HepG2 (cell line): ENCODE measurements around the gene ZNF217. TPM values are rescaled to one million over a fixed set of nuclear protein-coding genes. Genes with fewer than 3 reads are reported as not detected.

ENCODE experiments used
- AGO1 ChIP-seq: fragments of 200-400 bp; formaldehyde crosslinking; IDR thresholded peaks from 2 replicates; pipeline ENCODE4 v1.6.1; 2017; ENCODE audit warnings: mild to moderate bottlenecking, low read depth, low read length, moderate library complexity; ENCODE audit not compliant: poor library complexity, severe bottlenecking
- CEBPG ChIP-seq: IDR thresholded peaks from 2 replicates; pipeline ENCODE4 v1.6.1; 2016
- HNF1B ChIP-seq: sonication (generic); formaldehyde crosslinking; IDR thresholded peaks from 2 replicates; pipeline ENCODE4 v1.5.1; 2020; ENCODE audit warnings: mild to moderate bottlenecking, moderate library complexity, missing genetic modification reagents
- HOXA3 ChIP-seq: sonication (generic); formaldehyde crosslinking; IDR thresholded peaks from 2 replicates; pipeline ENCODE4 v1.5.0; 2020; ENCODE audit warnings: missing genetic modification reagents
- IKZF4 ChIP-seq: sonication (generic); formaldehyde crosslinking; IDR thresholded peaks from 2 replicates; pipeline ENCODE4 v1.5.1; 2020; ENCODE audit warnings: borderline replicate concordance, mild to moderate bottlenecking, low read depth, missing genetic modification reagents; ENCODE audit errors: not compliant biosample characterization
- MIXL1 ChIP-seq: IDR thresholded peaks from 2 replicates; pipeline ENCODE4 v1.6.1; 2016
- MXD1 ChIP-seq: sonication (generic); formaldehyde crosslinking; IDR thresholded peaks from 2 replicates; pipeline ENCODE4 v1.4.0; 2020; ENCODE audit warnings: mild to moderate bottlenecking, missing genetic modification reagents
- NPAS2 ChIP-seq: sonication (generic); formaldehyde crosslinking; IDR thresholded peaks from 2 replicates; pipeline ENCODE4 v1.8.0; 2022; ENCODE audit warnings: mild to moderate bottlenecking, missing genetic modification reagents, borderline replicate concordance
- PAWR ChIP-seq: sonication (generic); formaldehyde crosslinking; IDR thresholded peaks from 2 replicates; pipeline ENCODE4 v1.4.0; 2020; ENCODE audit warnings: missing genetic modification reagents, mild to moderate bottlenecking, borderline replicate concordance
- SIX1 ChIP-seq: sonication (generic); formaldehyde crosslinking; IDR thresholded peaks from 2 replicates; pipeline ENCODE4 v1.4.0; 2020; ENCODE audit warnings: missing genetic modification reagents, borderline replicate concordance
- ZFP62 ChIP-seq: sonication (generic); formaldehyde crosslinking; IDR thresholded peaks from 2 replicates; pipeline ENCODE4 v1.4.0; 2020; ENCODE audit warnings: missing genetic modification reagents
- ZNF10 ChIP-seq: sonication (generic); formaldehyde crosslinking; IDR thresholded peaks from 2 replicates; pipeline ENCODE4 v1.4.0; 2020; ENCODE audit warnings: mild to moderate bottlenecking, low read depth, missing genetic modification reagents, borderline replicate concordance
- ZNF614 ChIP-seq: IDR thresholded peaks from 2 replicates; pipeline ENCODE4 v1.6.1; 2018; ENCODE audit warnings: missing biosample characterization, missing genetic modification reagents, inconsistent platforms, borderline replicate concordance
- ZNF616 ChIP-seq: sonication (generic); formaldehyde crosslinking; IDR thresholded peaks from 2 replicates; pipeline ENCODE4 v1.5.0; 2020; ENCODE audit warnings: low read depth, mild to moderate bottlenecking, missing genetic modification reagents
- ZSCAN21 ChIP-seq: sonication (generic); formaldehyde crosslinking; IDR thresholded peaks from 2 replicates; pipeline ENCODE4 v1.8.0; 2022; ENCODE audit warnings: mild to moderate bottlenecking, missing genetic modification reagents, moderate library complexity, borderline replicate concordance
- ZUFSP ChIP-seq: sonication (generic); formaldehyde crosslinking; IDR thresholded peaks from 2 replicates; pipeline ENCODE4 v1.9.0; 2021; ENCODE audit warnings: missing genetic modification reagents, mild to moderate bottlenecking, borderline replicate concordance
- polyA plus RNA-seq, 8 experiments: library from polyadenylated mRNA; depleted of rRNA in 3 of 8; stranded (reverse) in 7 of 8; unstranded in 1 of 8; fragments of >200 nt; fragmentation: Illumina TruSeq in 4 of 8; extraction: Trizol in 4 of 8; gene quantifications; 2 replicates each; pipeline versions ENCODE4 v1.2.1 to v1.2.3, GENCODE V29; 2011 to 2016; ENCODE audit warnings: low read depth in 4 of 8, missing spikeins in 1 of 8, mixed read lengths in 1 of 8; ENCODE audit not compliant: insufficient read depth in 1 of 8
- total RNA-seq, 5 experiments: library from RNA; depleted of rRNA; stranded (reverse); fragments of >200 nt; fragmentation: Illumina TruSeq; extraction: Trizol; gene quantifications; 2 replicates each; pipeline ENCODE4 v1.2.3, GENCODE V29; 2016; ENCODE audit warnings: low read depth in 1 of 5
- TF ChIP-seq, protein P1 (sequence below), 2 experiments: fragments of 450-650 bp in 1 of 2; sonication (generic) in 1 of 2; formaldehyde crosslinking; IDR thresholded peaks; 2 replicates each; pipeline versions ENCODE4 v1.5.0 to v1.8.0; 2020 to 2022; ENCODE audit warnings: mild to moderate bottlenecking in 1 of 2, missing genetic modification reagents in 1 of 2
- TF ChIP-seq, protein P2 (sequence below): sonication (generic); formaldehyde crosslinking; conservative IDR thresholded peaks from 2 replicates; pipeline ENCODE4 v1.4.0; 2020; ENCODE audit warnings: missing genetic modification reagents

ZNF217 gene
- total and polyA plus RNA-seq, 2 of the 13 experiments (the other 11 are each of a cell fraction or from before 2014, with no cell fraction given), result 22.3 to 29.8 TPM

DNA sequence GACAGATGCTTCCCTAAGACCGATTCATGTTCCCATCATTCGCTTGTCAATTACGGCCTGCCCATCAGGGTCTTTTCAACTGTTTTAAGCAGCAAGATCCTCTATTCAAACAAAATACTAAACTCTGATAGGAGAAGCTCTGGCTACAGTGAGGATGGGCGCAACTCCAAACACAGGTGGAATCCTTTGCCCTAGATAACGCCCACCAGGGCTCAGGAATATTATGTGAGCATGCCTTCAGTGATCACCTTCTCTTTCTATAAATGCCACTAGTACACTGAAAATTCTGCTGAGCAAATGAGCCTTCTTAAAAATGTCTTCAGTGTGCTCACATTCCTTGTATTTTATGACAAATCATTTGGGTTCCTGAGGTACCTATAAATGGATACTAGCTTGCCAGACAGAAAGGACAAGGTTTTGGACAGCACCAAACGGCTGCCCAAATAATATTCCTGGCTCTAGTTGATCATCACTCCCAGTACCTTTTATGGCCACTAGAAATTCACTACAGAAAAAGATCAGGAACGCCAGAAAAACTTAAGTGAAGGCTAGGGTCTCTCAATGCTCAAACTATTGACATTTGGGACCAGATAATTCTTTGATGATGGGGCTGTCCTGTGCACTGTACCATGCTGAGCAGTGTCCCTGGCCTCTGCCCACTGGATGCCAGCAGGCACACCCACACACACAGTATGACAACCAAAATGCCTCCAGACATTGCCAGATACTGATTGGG is 13.1 kb downstream of the ZNF217 start (continued):
- TF ChIP-seq CEBPG (CRISPR knock-in tag) (no peak), MXD1 (no peak), PAWR (CRISPR knock-in tag) (no peak), HOXA3 (CRISPR knock-in tag) (no peak), IKZF4 (CRISPR knock-in tag) (no peak), ZNF10 (CRISPR knock-in tag) (no peak), ZFP62 (CRISPR knock-in tag) (no peak), ZSCAN21 (CRISPR knock-in tag) (no peak), MIXL1 (CRISPR knock-in tag) (no peak), HNF1B (CRISPR knock-in tag) (0 out of 2 replicates have a peak, but pooled peaks have one; percentile 22), ZUFSP (CRISPR knock-in tag) (0 out of 2 replicates have a peak, but pooled peaks have one; percentile 32), ZNF616 (no peak), AGO1 (no peak), SIX1 (no peak), ZNF614 (CRISPR knock-in tag) (no peak), NPAS2 (CRISPR knock-in tag) (no peak)
- TF ChIP-seq, protein P1, sequence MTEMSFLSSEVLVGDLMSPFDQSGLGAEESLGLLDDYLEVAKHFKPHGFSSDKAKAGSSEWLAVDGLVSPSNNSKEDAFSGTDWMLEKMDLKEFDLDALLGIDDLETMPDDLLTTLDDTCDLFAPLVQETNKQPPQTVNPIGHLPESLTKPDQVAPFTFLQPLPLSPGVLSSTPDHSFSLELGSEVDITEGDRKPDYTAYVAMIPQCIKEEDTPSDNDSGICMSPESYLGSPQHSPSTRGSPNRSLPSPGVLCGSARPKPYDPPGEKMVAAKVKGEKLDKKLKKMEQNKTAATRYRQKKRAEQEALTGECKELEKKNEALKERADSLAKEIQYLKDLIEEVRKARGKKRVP (CRISPR knock-in tag; IDR thresholded peaks at IDR 0.05), result 0 out of 4 replicates have a peak, but pooled peaks of 1 of the 2 experiments have one; percentile 18
- TF ChIP-seq, protein P2, sequence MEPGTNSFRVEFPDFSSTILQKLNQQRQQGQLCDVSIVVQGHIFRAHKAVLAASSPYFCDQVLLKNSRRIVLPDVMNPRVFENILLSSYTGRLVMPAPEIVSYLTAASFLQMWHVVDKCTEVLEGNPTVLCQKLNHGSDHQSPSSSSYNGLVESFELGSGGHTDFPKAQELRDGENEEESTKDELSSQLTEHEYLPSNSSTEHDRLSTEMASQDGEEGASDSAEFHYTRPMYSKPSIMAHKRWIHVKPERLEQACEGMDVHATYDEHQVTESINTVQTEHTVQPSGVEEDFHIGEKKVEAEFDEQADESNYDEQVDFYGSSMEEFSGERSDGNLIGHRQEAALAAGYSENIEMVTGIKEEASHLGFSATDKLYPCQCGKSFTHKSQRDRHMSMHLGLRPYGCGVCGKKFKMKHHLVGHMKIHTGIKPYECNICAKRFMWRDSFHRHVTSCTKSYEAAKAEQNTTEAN, result no peak
